GM21367 (cell line): ENCODE measurements around the gene MALL.
"Not testable (repeated sequence)": the region's sequence is repeated elsewhere in the genome, so short reads cannot be mapped to it uniquely, and the experiment has no call there.

Source experiments
- ATAC-seq: cut with Tn5 transposase; IDR thresholded peaks from one replicate; pipeline ENCODE4 v1.9.1; 2021; ENCODE audit not compliant: unreplicated experiment

The MALL gene

GRCh38 chr2:110099471-110100225, 16.0 kb downstream of the MALL start:
- no peak for ATAC-seq

GRCh38 chr2:110099038-110099425, 16.6 kb downstream of the MALL start:
- ATAC-seq = no peak

- ATAC-seq = no peak
Observed at GRCh38 chr2:110097506-110098220, 18.0 kb downstream of the MALL start.

GRCh38 chr2:110095994-110096633, 19.5 kb downstream of the MALL start:
- no peak for ATAC-seq

GRCh38 chr2:110094884-110095534, 20.6 kb downstream of the MALL start:
- not testable (repeated sequence) for ATAC-seq

- not testable (repeated sequence) for ATAC-seq
Observed at GRCh38 chr2:110093924-110094323, 21.7 kb downstream of the MALL start.

DNA sequence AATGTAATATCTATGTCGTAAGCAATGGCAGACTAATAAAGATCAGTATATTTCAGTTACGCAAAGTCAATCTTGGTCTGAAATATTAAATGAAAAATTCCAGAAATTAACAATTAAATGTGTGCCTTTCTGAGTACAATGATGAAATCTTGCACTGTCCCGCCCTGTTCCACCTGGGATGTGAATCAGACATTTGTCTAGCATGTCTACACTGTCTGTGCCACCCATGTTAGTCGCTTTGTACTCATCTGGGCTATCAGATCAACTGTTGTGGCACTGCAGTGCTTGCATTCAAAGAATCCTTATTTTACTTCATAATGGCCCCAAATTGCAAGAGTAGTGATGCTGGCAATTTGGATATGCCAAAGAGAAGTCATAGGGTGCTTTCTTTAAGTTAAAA, 25.5 kb downstream of the MALL start:
- not testable (repeated sequence) for ATAC-seq

- ATAC-seq = not testable (repeated sequence)
Observed at GRCh38 chr2:110083757-110084156, 31.9 kb downstream of the MALL start.

GRCh38 chr2:110083162-110083561, 32.5 kb downstream of the MALL start:
- not testable (repeated sequence) for ATAC-seq

DNA sequence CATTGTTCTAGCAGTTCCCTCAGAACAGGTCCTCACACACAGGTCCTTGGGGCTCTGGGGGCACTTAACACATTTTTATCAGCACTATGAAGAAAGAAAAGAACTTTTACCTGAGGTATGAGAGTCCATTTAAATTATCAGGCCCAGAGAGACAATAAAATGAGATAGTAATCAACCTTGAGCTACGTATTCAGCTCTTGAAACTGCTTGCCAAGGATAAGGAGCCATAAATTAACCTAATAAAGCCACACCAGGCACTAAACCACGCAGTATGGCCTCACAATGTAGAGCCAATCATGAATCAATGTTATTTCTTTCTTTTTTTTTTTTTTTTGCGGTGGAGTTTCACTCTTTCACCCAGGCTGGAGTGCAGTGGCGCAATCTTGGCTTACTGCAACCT, 37.5 kb downstream of the MALL start:
- ATAC-seq = not testable (repeated sequence)

DNA sequence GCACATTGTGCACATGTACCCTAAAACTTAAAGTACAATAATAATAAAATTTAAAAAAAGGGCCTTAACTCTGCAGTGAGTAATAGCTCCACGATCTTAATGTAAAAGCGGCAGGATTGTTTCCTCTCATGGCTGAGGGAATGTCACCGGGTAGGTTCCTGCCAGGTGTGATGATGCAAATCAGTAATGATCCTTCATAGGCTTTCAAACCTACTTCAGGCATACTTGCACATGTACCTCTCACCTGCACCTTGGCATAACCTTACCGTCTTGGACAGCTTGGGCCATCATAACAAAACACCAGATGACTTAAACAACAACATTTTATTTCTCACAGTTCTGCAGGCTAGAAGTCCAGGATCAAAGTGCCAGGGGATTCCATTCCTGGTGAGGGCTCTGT, 39.7 kb downstream of the MALL start:
- not testable (repeated sequence) for ATAC-seq

GRCh38 chr2:110069869-110070268, 45.8 kb downstream of the MALL start:
- not testable (repeated sequence) for ATAC-seq

- not testable (repeated sequence) for ATAC-seq
Observed at GRCh38 chr2:110068153-110068552, 47.5 kb downstream of the MALL start.

DNA sequence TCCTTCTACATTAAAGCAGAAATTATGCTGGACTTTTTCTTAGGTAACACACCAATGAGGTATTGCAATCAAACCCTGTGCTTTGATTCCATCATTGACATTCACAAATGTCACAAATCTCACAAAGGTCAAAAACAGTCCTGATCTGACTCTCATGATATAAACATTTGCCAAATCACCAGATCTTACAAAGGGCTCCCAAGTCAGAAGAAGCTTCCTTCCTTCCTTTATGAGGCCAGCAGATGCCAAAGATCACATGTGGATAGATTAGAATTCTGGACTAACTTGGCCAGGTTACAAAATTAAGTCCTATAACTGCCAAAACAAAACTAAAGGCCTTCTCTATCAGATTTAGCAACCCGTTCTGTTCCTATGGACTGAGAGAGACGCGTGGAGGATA, 53.3 kb downstream of the MALL start:
- ATAC-seq = not testable (repeated sequence)

GRCh38 chr2:110060550-110060949, 55.1 kb downstream of the MALL start:
- ATAC-seq = not testable (repeated sequence)

- ATAC-seq = not testable (repeated sequence)
Observed at GRCh38 chr2:110059694-110060358, 55.8 kb downstream of the MALL start.

- not testable (repeated sequence) for ATAC-seq
Observed at GRCh38 chr2:110059009-110059693, 56.5 kb downstream of the MALL start.

- ATAC-seq = not testable (repeated sequence)
Observed at GRCh38 chr2:110058034-110058433, 57.6 kb downstream of the MALL start.

- not testable (repeated sequence) for ATAC-seq
Observed at GRCh38 chr2:110055819-110056408, 59.7 kb downstream of the MALL start.
